SHP77 treated with DMSO at 0.1 percent for 48 hours (cell line): ENCODE data around the gene ABCF1.
"Not testable (repeated sequence)": the region's sequence is repeated elsewhere in the genome, so short reads cannot be mapped to it uniquely, and the experiment has no call there.

Source experiments
- DNase-seq: peaks from one replicate; lab custom pipeline; 2025; lab: John Stamatoyannopoulos, UW

The ABCF1 gene

DNA sequence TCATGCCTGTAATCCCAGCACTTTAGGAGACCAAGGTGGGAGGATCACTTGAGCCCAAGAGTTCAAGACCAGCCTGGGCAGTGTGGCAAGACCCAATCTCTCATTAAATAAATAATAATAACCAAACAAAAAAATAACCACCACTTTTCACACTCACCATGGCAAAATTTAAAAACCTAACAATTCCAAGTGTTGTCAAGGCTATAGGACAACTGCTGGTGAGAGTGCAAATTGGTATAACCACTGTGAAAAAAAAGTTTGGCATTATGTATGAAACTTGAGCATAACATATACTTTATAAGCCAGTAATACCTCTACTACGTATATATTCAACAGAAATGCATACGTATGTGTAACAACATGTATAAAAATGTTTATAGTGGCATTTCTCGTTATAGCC, 10.3 kb upstream of the ABCF1 start:
- no peak for DNase-seq

DNA sequence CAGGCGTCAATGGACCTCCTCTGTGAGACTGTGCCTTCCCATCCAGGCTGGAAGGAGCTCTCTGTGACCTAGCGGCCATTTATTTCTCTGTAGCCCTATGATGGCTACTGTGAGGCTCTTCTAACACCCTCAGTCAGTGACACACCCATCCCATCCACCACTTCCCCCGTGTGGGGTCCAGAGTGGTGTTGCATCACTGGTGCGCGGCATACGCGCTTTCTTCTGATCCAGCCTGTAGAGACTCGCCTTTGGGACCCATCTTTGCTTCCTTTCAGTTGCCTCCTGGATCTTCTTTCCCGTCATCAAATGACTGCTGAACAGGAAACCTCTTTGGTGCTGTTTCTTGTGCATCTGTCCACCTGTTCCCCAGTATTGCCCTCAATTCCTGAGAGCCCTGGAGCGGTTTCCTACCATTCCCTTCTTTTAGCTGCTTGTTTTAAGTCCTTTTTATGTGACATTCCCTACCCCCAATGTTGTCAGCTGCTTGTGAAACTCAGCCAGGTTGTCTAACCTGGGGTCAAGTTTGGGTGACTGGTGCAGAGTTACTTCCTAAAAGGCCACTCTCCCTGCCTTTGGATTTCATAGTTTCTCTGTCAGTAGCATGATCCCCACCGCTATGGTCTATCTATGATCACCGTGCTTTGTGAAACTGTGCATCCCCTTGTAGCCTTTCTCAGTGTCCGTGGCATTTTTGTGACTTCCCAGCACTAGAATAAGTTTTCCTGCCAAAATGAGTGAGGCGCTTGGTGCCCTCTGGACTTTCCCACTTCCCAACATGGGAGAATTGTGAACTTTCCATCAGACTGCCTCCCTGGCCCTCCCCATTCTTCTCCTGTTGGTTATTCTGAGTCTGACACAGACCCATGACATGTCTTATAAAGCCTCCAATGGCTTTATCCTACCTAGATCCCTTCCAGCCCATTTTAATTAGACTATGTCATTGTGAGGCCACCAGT, 8.5 kb upstream of the ABCF1 start:
- no peak for DNase-seq

DNA sequence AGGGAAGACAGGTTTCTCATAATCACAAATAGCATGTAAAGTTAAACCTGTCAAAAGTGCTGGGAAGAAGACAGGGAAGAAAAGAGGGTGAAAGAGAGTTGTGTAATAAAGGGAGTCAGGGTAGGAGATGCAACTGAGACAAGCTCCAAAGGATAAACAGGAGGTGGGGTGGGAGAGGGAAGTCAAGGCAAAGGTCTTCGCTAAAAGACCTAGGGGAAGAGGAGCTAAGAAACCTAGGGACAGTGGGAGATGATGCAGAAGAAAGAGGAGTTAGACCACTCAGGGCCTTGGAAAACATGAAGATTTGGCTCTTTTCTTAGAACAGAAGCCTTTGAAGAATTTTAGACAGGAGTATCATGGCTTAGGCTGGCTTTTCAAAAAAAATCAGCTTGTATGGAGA, 7.1 kb upstream of the ABCF1 start:
- no peak for DNase-seq

DNA sequence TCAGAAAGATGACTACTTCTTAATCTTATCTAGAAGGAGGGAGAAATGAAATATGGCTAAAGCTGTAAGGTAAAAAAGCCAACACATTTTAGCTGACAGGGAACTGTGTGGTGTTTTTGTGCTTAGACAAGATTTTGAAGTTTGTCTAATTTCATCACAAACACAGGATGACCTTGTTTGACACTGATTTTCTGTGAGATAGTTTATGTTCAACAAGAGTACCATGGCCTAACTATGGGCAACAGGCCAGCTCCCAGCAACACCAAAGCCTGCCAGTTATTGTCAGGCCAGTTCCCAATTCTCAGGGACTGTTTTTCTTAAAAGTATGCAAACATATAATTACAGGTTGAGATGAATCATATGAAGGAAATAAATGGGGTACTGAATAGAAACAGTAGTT, 5.5 kb upstream of the ABCF1 start:
- DNase-seq, result no peak

DNA sequence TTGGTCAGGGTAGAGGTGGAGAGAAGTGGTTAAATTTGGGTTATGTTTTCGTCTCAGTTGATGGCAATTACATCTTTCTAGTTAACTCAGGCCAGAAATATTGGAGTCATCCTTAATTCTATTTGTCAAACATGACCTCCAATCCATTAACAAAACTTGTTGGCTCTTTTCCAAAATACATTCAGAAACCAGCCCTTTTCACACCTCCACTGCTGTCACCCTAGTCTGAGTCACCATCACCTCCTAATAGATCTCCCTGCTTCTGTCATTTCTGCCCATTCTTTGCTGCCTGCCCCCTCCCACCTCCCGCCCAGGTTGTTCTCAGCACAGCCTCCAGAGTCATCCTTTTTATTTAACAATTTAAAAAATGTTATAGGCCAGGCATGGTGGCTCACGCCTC, 3.0 kb upstream of the ABCF1 start:
- no peak for DNase-seq

DNA sequence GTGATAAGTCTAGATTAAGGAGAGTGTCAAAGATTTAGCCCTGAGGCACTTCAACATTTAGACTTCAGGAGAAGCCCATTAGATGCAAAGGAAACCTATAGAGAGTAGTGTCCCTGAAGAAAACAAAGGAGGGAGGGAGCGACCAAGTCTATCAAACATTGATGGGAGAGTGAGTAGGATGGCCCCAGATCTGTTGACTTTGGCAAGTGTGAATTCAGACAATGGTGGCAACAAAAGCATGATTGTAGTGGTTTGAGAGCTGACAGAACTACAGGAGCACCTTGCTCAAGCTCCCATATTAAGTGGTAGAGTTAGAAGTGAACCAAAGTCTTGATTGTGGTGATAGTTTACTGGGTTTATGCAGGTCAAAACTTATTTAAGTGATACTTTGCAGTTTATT, 979 bp upstream of the ABCF1 start:
- no peak for DNase-seq

DNA sequence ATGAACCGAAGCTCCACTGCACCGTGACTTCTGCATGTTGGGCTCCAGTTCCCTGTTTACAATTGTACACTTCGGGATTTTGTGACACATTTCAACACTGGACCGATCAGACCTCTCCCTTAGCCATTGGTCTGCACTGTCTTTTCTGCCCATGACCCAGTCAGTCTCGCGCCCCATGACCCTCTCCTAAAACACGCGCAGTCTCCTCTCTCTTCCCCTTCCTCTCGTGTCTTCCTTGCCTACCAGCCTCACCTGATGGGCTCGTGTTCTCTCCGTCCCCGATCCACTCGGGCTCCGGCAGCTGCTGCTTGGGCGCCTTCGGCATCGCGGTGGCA, 535 bp upstream of the ABCF1 start:
- no peak for DNase-seq

DNA sequence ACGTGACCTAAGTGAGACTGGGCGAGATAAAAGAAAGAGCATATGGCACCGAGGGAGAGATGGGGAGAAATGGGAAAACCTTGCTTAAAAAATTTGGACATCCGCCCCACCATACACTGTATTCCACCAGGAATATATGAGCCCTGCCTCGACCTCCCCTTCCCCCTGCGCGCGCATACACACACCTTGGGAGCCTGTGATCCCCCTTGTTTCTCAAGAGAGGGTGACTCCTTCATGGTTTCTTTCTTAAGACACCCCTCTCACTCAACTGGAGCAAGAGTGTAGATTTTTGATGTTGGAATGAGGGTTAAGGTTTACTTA, 480 bp downstream of the ABCF1 start:
- no peak for DNase-seq

DNA sequence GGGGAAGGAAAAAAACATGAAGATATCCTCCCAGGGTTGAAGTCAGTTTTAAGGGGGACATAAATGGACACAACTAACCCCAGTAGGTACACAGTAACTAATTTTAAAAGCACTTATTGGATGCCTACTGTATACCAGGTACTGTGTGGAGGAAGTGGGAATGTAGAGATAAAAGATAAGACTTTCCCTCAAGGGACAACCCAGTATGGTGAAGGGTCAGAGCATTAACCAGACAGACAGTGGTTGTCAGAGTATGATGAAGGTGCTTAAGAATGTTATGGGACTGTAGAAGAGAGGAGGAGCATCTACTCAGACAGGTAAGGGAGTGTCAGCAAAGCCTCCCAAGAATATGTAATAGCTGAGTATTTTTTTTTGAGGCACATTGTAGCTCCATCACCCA, 906 bp downstream of the ABCF1 start:
- DNase-seq, result no peak

DNA sequence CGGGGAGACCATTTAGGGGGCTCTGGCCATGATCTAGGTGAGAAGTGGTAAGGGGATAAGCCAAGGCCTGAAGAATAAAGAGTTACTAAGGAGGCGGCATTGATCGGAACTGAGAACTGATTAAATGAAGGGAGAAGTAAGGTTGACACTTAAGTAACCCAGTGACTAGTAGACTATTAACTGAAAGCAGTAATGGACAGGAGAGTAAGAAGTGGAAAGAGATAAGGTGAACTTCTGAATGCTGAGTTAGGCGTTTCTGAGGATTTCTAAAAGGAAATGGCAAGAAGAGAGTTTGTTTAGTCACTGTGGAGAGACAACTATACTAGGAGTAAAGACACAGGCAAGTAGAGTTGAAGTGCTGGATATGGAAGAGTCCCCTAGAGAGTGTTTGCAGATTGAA, 1.9 kb downstream of the ABCF1 start:
- no peak for DNase-seq

DNA sequence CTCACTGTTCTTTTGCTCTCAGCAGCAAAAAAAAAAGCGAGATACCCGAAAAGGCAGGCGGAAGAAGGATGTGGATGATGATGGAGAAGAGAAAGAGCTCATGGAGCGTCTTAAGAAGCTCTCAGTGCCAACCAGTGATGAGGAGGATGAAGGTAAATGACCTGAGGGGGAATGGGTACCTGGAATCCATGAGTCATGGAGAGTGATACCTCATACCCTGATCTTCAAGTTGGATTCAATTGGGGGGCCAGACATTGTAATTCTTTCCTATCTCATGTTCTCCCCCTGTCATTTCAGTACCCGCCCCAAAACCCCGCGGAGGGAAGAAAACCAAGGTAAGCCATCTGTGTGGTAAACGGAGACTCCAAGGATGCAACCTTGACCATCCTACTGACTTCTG, 6.8 kb downstream of the ABCF1 start:
- no peak for DNase-seq

DNA sequence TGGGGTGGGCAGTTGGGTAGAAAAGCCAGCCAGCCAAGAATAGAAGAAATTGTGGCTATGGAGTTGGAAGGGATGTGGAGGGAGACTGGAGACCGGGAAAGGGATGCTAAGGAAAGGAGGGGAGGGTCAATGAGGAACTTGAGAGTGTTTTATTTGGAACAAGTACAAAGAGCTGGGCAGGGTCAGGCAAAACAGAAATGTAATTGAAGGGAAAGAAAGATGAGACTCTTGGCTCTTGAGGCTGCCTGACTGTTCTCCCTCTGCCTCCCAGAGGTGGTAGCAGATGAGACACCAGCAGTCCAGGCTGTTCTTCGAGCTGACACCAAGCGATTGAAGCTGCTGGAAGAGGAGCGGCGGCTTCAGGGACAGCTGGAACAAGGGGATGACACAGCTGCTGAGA, 12.7 kb downstream of the ABCF1 start:
- no peak for DNase-seq

DNA sequence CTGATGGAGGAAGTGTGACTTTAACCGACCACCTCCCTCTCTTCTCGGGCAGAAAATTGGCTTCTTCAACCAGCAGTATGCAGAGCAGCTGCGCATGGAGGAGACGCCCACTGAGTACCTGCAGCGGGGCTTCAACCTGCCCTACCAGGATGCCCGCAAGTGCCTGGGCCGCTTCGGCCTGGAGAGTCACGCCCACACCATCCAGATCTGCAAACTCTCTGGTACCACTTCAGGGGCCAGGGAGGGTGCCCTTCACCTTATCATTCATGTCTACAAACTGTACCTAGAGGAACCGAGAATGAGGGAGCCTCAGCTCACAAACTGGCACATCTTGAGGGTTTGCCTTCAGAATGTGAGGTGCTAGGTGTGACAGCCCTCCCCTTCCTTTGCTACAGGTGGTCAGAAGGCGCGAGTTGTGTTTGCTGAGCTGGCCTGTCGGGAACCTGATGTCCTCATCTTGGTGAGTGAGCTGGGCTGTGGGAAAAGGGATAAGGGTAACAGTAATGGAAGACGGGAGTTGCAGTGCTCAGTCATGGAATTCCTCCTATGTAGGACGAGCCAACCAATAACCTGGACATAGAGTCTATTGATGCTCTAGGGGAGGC, 18.6 kb downstream of the ABCF1 start:
- no peak for DNase-seq

DNA sequence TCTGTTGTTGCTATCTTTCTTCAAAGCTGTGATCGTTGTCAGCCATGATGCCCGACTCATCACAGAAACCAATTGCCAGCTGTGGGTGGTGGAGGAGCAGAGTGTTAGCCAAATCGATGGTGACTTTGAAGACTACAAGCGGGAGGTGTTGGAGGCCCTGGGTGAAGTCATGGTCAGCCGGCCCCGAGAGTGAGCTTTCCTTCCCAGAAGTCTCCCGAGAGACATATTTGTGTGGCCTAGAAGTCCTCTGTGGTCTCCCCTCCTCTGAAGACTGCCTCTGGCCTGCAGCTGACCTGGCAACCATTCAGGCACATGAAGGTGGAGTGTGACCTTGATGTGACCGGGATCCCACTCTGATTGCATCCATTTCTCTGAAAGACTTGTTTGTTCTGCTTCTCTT, 19.3 kb downstream of the ABCF1 start:
- DNase-seq, result no peak

DNA sequence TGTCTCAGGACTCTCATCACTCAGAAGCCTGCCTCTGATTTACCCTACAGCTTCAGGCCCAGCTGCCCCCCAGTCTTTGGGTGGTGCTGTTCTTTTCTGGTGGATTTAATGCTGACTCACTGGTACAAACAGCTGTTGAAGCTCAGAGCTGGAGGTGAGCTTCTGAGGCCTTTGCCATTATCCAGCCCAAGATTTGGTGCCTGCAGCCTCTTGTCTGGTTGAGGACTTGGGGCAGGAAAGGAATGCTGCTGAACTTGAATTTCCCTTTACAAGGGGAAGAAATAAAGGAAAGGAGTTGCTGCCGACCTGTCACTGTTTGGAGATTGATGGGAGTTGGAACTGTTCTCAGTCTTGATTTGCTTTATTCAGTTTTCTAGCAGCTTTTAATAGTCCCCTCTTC, 19.8 kb downstream of the ABCF1 start:
- no peak for DNase-seq

DNA sequence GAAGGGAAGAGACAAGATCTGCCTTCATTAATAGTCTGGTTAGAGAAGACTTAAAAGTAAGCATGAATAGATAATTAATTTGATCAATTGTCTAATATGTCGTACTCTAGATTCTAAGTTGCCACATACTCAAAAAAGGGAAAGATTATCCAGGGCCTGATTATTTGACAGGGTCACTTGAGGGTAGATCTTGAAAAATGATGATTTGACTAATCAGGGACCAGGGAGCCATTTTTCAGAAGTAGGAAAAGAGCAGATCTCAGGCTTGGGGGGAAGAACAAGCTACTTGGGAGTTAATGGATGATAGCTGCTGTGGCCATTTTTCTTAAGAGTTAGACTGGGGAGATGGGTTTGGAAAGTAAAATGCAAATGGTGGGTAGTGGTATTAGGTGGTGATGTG, 21.0 kb downstream of the ABCF1 start:
- no peak for DNase-seq

DNA sequence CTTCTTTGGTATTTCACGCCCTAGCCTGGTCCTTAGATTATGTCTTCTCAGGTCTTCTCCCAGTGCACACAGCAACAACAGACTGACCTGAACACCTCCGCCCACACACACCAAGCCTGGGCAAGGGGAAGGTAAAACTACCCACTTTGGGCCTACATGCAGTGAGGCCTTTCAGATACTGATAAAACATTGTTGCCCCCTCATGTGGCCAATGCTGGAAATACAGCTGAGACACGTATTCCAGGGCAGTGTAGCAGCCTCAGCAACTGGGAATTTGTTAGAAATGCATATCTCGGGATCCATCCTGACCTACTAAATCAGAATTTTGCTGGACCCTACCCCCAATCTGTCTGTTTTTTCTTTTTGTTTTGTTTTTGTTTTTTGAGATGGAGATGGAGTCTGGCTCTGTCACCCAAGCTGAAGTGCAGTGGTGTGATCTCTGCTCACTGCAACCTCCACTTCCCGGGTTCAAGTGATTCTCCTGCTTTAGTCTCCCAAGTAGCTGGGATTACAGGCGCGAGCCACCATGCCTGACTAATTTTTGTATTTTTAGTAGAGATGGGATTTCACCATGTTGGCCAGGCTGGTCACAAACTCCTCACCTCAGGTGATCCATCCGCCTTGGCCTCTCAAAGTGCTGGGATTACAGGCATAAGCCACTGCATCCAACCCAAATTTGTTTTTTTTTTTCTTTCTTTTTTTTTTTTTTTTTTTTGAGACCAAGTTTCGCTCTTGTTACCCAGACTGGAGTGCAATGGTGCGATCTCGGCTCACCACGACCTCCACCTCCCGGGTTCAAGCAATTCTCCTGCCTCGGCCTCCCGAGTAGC, 26.3 kb downstream of the ABCF1 start:
- not testable (repeated sequence) for DNase-seq

DNA sequence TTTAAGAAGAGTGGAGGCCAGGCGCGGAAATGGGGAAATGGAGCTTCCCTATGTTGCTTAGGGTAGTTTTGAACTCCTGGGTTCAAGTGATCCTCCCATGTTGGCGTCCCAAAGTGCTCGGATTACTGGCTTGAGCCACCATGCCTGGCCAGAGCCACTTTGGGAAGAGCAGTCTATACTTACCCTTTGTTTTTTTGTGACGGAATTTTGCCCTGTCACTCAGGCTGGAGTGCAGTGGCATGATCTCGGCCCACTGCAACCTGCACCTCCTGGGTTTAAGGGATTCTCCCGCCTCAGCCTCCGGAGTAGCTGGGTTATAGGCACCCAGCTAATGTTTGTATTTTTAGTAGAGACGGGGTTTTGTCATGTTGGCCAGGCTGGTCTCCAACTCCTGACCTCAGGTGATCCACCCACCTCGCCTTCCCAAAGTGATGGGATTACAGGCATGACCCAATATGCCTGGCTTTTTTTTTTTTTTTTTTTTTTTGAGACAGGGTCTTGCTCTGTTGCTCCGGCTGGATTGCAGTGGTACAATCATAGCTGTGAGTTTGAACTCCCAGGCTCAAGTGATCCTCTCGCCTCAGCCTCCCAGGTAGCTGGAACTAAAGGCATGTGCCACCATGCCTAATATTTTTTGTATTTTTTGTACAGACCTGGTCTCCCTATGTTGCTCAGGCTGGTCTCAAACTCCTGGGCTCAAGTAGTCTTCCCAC, 27.8 kb downstream of the ABCF1 start:
- DNase-seq, result no peak

DNA sequence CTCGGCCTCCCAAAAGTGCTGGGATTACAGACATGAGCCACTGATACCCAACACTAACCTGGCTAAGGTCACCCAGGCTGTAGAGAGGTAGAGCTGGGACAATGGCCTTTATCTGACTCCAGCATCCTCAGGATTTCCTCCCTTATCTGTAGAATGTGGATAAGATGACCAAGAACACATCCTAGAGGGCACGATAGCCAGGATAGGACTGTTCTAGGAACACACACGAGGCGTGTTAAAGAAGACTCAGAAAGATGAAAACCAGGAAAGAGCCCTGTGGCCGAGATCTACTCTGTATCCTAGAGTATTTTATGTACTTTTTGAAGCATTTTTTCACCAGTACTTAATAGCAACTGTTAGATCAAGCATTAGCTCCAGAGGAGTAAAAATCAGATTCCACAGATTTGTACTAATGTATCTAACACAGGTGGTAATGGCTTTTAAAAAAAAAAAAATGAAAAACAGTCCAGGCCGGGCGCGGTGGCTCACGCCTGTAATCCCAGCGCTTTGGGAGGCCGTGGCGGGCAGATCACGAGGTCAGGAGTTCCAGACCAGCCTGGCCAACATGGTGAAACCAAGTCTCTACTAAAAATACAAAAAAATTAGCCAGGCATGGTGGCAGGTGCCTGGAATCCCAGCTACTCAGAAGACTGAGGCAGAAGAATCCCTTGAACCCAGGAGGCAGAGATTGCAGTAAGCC, 28.5 kb downstream of the ABCF1 start:
- DNase-seq, result no peak

DNA sequence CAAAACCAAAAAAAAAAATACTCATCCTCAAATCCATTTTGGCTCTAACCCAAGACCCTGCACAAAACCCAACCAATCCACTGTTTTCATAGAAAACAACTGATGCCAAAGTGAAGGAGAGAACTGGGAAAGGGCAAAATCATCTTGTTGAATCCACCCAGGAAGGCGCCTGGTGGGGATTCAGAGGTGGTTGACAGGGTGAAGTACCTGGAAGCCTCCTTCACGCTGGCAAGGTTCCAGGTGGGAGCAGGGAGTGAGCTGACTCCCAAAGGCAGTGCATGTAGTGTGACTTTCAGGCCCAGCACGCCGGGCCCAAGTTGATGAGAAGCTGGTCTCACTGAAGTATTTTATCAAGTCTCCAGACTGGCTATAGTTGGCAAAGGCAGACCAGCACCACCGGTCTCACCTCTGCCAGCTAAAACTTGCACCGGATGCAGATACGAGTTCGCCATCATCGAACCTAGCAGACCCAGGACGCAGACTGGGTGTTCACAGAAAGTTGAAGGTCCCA, 29.3 kb downstream of the ABCF1 start:
- no peak for DNase-seq

DNA sequence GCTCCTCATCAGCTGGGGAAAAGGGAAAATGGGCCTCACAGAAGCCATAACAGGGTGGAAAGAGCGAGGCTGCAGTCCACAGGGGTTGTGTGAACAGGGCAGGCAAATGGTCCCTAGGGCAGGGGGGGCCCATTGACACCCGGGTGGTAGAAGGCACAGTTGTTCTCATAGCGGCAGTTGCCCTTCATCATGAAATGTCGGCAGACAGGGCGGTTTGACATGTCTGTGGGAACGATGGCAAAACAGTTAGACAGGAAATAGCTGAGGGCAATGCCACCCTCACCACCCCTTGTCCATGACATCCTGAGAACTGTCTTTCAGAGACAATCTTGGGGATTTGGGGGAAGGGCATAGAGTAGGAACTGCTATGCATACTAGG, 30.2 kb downstream of the ABCF1 start:
- DNase-seq, result no peak
